Heart left ventricle (tissue), 16 donors: ENCODE results near the gene HOMER1. TPM values are rescaled to one million over a fixed set of nuclear protein-coding genes. Genes with fewer than 3 reads are reported as not detected.

Source experiments
- ATAC-seq, 4 donors: fragments of 200-7000 bp; cut with Tn5 transposase; one replicate each; pipeline ENCODE4 v1.9.1; 2020 to 2022; ENCODE audit warnings: moderate library complexity in 4 of 4, mild to moderate bottlenecking in 3 of 4, moderate number of reproducible peaks in 1 of 4
- DNase-seq, 5 donors: peaks; one replicate each; pipeline ENCODE4 v3.0.0-alpha.2; 2020
- H3K27ac ChIP-seq, 12 donors: fragments of 200-600 bp; sonication (generic) in 4 of 12; one replicate each; pipeline versions ENCODE4 v1.5.0 to v1.8.0; 2016 to 2022; ENCODE audit warnings: mild to moderate bottlenecking in 2 of 12
- H3K27me3 ChIP-seq, 9 donors: fragments of 200-600 bp; sonication (generic) in 2 of 9; one replicate each; pipeline versions ENCODE4 v1.5.1 to v1.8.0; 2016 to 2022; ENCODE audit warnings: mild to moderate bottlenecking in 3 of 9
- H3K36me3 ChIP-seq, 9 donors: fragments of 200-600 bp; sonication (generic) in 2 of 9; one replicate each; pipeline versions ENCODE4 v1.5.0 to v1.8.0; 2018 to 2022; ENCODE audit warnings: mild to moderate bottlenecking in 2 of 9
- H3K4me1 ChIP-seq, 12 donors: fragments of 200-600 bp; sonication (generic) in 4 of 12; one replicate each; pipeline versions ENCODE4 v1.5.0 to v1.8.0; 2016 to 2022; ENCODE audit warnings: mild to moderate bottlenecking in 3 of 12
- H3K4me3 ChIP-seq, 12 donors: fragments of 200-600 bp; sonication (generic) in 4 of 12; one replicate each; pipeline versions ENCODE4 v1.5.0 to v1.8.0; 2017 to 2022; ENCODE audit warnings: mild to moderate bottlenecking in 9 of 12, moderate library complexity in 4 of 12
- H3K9me3 ChIP-seq, 12 donors: fragments of 200-600 bp; sonication (generic) in 4 of 12; one replicate each; pipeline versions ENCODE4 v1.5.0 to v1.8.0; 2016 to 2022; ENCODE audit warnings: mild to moderate bottlenecking in 1 of 12
- POLR2A ChIP-seq, 2 donors: fragments of 450-650 bp; IDR thresholded peaks; one replicate each; pipeline ENCODE4 v1.6.1; 2017; ENCODE audit warnings: antibody characterized with exemption in 2 of 2, mild to moderate bottlenecking in 2 of 2, moderate library complexity in 2 of 2
- WGBS, 4 donors: extraction: QIAGEN DNeasy Blood & Tissue Kit in 2 of 4; methylation state at CpG; one replicate each; pipeline versions ENCODE4 v1.1.5 to v1.1.7; 2013 to 2018; 5-methylcytosine and 5-hydroxymethylcytosine counted together
- intact Hi-C, 10 donors: fragments of 100-400 bp; cut with DNase I; formaldehyde crosslinking; loops; one replicate each; pipeline versions ENCODE4 v1.11.1 to v1.14.2; 2022
- polyA plus RNA-seq, 2 donors: library from polyadenylated mRNA; stranded (reverse); fragments of 200-250 nt; gene quantifications; one replicate each; pipeline ENCODE4 v1.2.3, GENCODE V29; 2013
- total RNA-seq, 9 donors: library from RNA; depleted of rRNA in 2 of 9; stranded (reverse); fragments of >200 nt in 2 of 9; fragmentation: NEBNext Ultra II Directional in 3 of 9; extraction: Animal tissue kit (Norgen Biotek cat#: 25700) in 3 of 9; gene quantifications; one replicate each; pipeline versions ENCODE4 v1.1.0 to v1.2.4, GENCODE V29; 2016 to 2023
- TF ChIP-seq, protein P1 (sequence below), 12 donors: fragments of 200-600 bp; sonication (generic) in 4 of 12; IDR thresholded peaks; one replicate each; pipeline versions ENCODE4 v1.5.0 to v1.8.0; 2018 to 2022; ENCODE audit warnings: antibody characterized with exemption in 12 of 12, mild to moderate bottlenecking in 5 of 12
- donor health status: ischemic (EF 13 %, LVEDD 7.1; RV severe dilation, severe dysfunction).
- donor health status: healthy with polysubstance abuse.
- donor health status: DM: no; HTN: yes; CAD: no.
- donor health status: DM: no; HTN: no; CAD: no.
- donor health status: ischemic (EF 25% LVEDD 6.9; RV normal size, moderate dysfunction).
- donor health status: ischemic (EF 25% LVEDD 5.7; RV mildly dilated, moderate dysfunction).
- donor health status: healthy.
- donor health status: DM: yes; HTN: yes; CAD: no.
- donor health status: ischemic (EF 35%, LVEDD 5.7; RV mildly dilated, moderate dysfunction).
- donor health status: nonischemic (EF 11% LVEDD 7.7; RV severe dilation, severe dysfunction).
- donor health status: DM: yes; HTN: yes; CAD: no.
- donor health status: PGD.
- donor health status: ischemic (EF 29% LVEDD 5.4; RV normal size, mild dysfunction).
- donor health status: nonischemic (EF 23%, LVEDD 6.1; RV moderate dilation, normal function).

Gene HOMER1
- total and polyA plus RNA-seq, 11 donors, result 12.1 to 83.5 (median 51.0) TPM

GRCh38 chr5:79527431-79527830, 13.5 kb upstream of the HOMER1 start:
- DNase-seq (no peak), ATAC-seq (no peak)
- Histone ChIP-seq H3K27ac (no peak overlapping the region), H3K36me3 (no peaks in the 10 kb centered on the region), H3K4me3 (no peak overlapping the region), H3K4me1 (no peaks in the 10 kb centered on the region), H3K9me3 (peaks cover 0 to 17% (median 2%) of the 10 kb centered on the region in 12 donors), H3K27me3 (no peaks in the 10 kb centered on the region)
- WGBS, 4 donors, result 81 to 87% (median 83%) methylated on average over 1 of the region's 1 CpG
- intact Hi-C loops, result loop anchor here in 2 of 10 donors (5.0 to 10.0 kb wide), 2 partner anchors 375 to 393 kb away; no protein-coding TSS in a partner anchor
- TF ChIP-seq, protein P1, sequence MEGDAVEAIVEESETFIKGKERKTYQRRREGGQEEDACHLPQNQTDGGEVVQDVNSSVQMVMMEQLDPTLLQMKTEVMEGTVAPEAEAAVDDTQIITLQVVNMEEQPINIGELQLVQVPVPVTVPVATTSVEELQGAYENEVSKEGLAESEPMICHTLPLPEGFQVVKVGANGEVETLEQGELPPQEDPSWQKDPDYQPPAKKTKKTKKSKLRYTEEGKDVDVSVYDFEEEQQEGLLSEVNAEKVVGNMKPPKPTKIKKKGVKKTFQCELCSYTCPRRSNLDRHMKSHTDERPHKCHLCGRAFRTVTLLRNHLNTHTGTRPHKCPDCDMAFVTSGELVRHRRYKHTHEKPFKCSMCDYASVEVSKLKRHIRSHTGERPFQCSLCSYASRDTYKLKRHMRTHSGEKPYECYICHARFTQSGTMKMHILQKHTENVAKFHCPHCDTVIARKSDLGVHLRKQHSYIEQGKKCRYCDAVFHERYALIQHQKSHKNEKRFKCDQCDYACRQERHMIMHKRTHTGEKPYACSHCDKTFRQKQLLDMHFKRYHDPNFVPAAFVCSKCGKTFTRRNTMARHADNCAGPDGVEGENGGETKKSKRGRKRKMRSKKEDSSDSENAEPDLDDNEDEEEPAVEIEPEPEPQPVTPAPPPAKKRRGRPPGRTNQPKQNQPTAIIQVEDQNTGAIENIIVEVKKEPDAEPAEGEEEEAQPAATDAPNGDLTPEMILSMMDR (IDR thresholded peaks at IDR 0.05), result no peak
- no peak for TF ChIP-seq POLR2A (IDR thresholded peaks at IDR 0.05)

DNA sequence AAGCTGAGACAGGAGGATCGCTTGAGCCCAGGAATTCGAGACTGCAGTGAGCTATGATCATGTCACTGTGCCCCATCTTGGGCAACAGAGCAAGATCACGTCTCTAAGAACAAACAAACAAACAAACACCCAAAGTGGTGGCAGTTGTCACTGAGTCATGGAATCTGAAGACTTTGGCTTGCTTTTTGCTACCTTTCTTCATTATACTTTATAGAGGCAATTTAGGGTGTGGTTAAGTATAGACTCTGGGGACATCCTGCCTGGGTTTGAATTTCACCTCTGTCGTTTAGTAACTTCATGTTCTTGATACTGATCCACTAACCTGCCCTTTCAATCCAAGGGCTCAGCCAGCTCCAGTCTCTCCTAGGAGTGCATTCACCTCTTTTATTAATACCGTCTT, 13.0 kb upstream of the HOMER1 start:
- TF ChIP-seq, protein P1 (IDR thresholded peaks at IDR 0.05), result no peak
- TF ChIP-seq POLR2A (IDR thresholded peaks at IDR 0.05), result no peak
- Histone ChIP-seq H3K9me3 (peaks cover 0 to 17% (median 2%) of the 10 kb centered on the region in 12 donors), H3K27me3 (no peaks in the 10 kb centered on the region), H3K36me3 (no peaks in the 10 kb centered on the region), H3K4me3 (no peak overlapping the region), H3K27ac (no peak overlapping the region), H3K4me1 (no peaks in the 10 kb centered on the region)
- intact Hi-C loops, result loop anchor here in 2 of 10 donors (5.0 to 10.0 kb wide), 2 partner anchors 375 to 392 kb away; no protein-coding TSS in a partner anchor
- DNase-seq (no peak), ATAC-seq (no peak)
- 87 to 91% (median 88%) methylated on average over 5 of the region's 5 CpGs for WGBS, 4 donors

DNA sequence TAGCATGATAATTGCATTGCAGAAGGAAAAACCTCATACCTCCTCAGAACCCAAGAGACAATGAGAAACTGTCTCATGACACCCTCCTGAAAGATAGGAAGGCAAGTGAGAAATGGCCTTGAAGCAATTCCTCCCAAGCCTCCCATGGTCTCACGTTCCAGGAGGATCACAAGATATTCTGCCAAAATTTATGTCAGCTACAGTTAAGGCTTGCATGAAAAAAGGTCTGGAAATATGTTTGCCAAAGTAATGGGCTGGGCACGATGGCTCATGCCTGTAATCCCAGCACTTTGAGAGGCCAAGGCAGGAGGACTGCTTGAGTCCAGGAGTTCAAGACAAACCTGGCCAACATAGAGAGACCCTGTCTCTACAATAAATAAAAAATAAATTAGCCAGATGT, 12.6 kb upstream of the HOMER1 start:
- DNase-seq (no peak), ATAC-seq (no peak)
- no peak overlapping the region for H3K4me3 ChIP-seq
- H3K27me3 ChIP-seq, result no peaks in the 10 kb centered on the region
- intact Hi-C loops, result loop anchor here in 2 of 10 donors (5.0 to 10.0 kb wide), 2 partner anchors 374 to 392 kb away; no protein-coding TSS in a partner anchor
- 84 to 94% (median 88%) methylated on average over 2 of the region's 2 CpGs for WGBS, 4 donors
- no peaks in the 10 kb centered on the region for H3K4me1 ChIP-seq
- peaks cover 0 to 17% (median 2%) of the 10 kb centered on the region in 12 donors for H3K9me3 ChIP-seq
- TF ChIP-seq POLR2A (IDR thresholded peaks at IDR 0.05), result no peak
- TF ChIP-seq, protein P1 (IDR thresholded peaks at IDR 0.05), result no peak
- H3K36me3 ChIP-seq, result no peaks in the 10 kb centered on the region
- no peak overlapping the region for H3K27ac ChIP-seq

DNA sequence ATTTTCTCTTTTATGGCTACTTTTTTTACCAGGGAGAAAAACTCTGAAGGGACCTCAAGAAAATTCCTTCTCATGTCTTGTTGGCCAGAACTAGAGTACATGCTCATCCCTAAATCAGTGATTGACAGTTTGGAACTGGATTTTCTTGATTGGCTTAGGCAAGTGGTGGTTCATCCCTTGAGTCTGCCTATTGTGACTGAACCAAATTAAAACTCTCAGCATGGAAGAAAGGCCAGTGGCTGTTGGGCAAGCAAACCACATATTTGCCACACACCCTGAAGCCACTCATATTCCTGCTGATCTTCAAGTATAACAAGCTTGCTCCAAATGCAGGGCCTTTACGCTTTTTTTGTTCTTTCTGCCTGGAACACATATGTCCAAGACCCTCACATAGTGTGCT, 7.2 kb upstream of the HOMER1 start:
- Histone ChIP-seq H3K4me3 (no peak overlapping the region), H3K36me3 (no peaks in the 10 kb centered on the region), H3K9me3 (peaks cover 0 to 13% (median 2%) of the 10 kb centered on the region in 12 donors), H3K27me3 (no peaks in the 10 kb centered on the region), H3K4me1 (no peaks in the 10 kb centered on the region), H3K27ac (no peak overlapping the region)
- intact Hi-C loops, result loop anchor here in 1 of 10 donors (10.0 kb wide), 1 partner anchor 386 kb away; no protein-coding TSS in a partner anchor
- DNase-seq (no peak), ATAC-seq (no peak)
- TF ChIP-seq, protein P1 (IDR thresholded peaks at IDR 0.05), result no peak
- TF ChIP-seq POLR2A (IDR thresholded peaks at IDR 0.05), result no peak
- WGBS, 4 donors, result 95 to 100% (median 97%) methylated on average over 1 of the region's 1 CpG
